Calu3 (cell line): ENCODE results near the gene ATG16L2. TPM values are rescaled to one million over a fixed set of nuclear protein-coding genes. Genes with fewer than 3 reads are reported as not detected.

Experiments used
- BruUV-seq: library from RNA; stranded (reverse); fragments of 400-500 nt; replicated peaks from 2 replicates; lab custom pipeline; 2021; lab: Mats Ljungman, UMichigan
- CTCF ChIA-PET: fragments of 300-600 bp; sonication (Branson Sonifier 250); formaldehyde crosslinking; loops from one replicate; lab custom pipeline; 2022; ENCODE audit warnings: antibody characterized with exemption; lab: Charles Lee
- DNase-seq: peaks from one replicate; pipeline ENCODE4 v3.0.0; 2022
- H3K27ac Mint-ChIP-seq: one replicate; pipeline ENCODE4 v1.8.0; 2022; ENCODE audit warnings: mixed read lengths; ENCODE audit not compliant: unreplicated experiment
- H3K27me3 Mint-ChIP-seq: one replicate; pipeline ENCODE4 v1.8.0; 2022; ENCODE audit warnings: mixed read lengths; ENCODE audit not compliant: unreplicated experiment
- H3K36me3 Mint-ChIP-seq: one replicate; pipeline ENCODE4 v1.8.0; 2022; ENCODE audit warnings: mild to moderate bottlenecking, moderate library complexity, mixed read lengths; ENCODE audit not compliant: insufficient read depth, unreplicated experiment
- H3K4me1 Mint-ChIP-seq: one replicate; pipeline ENCODE4 v1.8.0; 2022; ENCODE audit warnings: mild to moderate bottlenecking, low read depth, mixed read lengths; ENCODE audit not compliant: unreplicated experiment
- H3K4me3 Mint-ChIP-seq: one replicate; pipeline ENCODE4 v1.8.0; 2022; ENCODE audit warnings: mild to moderate bottlenecking, low read depth, moderate library complexity, mixed read lengths; ENCODE audit not compliant: unreplicated experiment
- H3K9me3 Mint-ChIP-seq: one replicate; pipeline ENCODE4 v1.8.0; 2022; ENCODE audit warnings: low read depth, mixed read lengths; ENCODE audit not compliant: unreplicated experiment
- CTCF ChIP-seq: fragments of 200-600 bp; IDR thresholded peaks from one replicate; pipeline ENCODE4 v1.8.0; 2022; ENCODE audit warnings: antibody characterized with exemption; ENCODE audit not compliant: unreplicated experiment
- intact Hi-C: fragments of 100-400 bp; cut with micrococcal nuclease; formaldehyde crosslinking; loops from one replicate; pipeline ENCODE4 v1.10.0; 2022; ENCODE audit not compliant: unreplicated experiment
- total RNA-seq: library from RNA; stranded (reverse); gene quantifications from 2 replicates; pipeline ENCODE4 v1.2.3, GENCODE V29; 2022

ATG16L2 gene
- total RNA-seq, 1 experiment from 2014 or later = 28.7 TPM

- Mint-ChIP-seq H3K4me3 (peak overlapping the region; percentile 59), H3K27ac (no peak overlapping the region), H3K4me1 (no peaks in the 10 kb centered on the region), H3K9me3 (no peaks in the 10 kb centered on the region), H3K27me3 (no peaks in the 10 kb centered on the region), H3K36me3 (peaks cover 13% of the 10 kb centered on the region)
- no TSS peak for BruUV-seq
- DNase-seq = peak; percentile 85
- intact Hi-C loops = no loop called here
- peak; percentile 28 for TF ChIP-seq CTCF
- CTCF ChIA-PET = interaction anchor here (0.5 to 0.8 kb wide), 3 partner anchors 9 to 103 kb away, joined by 3 to 7 read pairs (median 3); no protein-coding TSS in a partner anchor
These were observed 7.9 kb downstream of the ATG16L2 start for GRCh38 chr11:72821920-72822799.

GRCh38 chr11:72823105-72823804 lies 9.0 kb downstream of the ATG16L2 start:
- Mint-ChIP-seq H3K4me3 (no peak overlapping the region), H3K27ac (peak overlapping the region; percentile 55), H3K9me3 (no peaks in the 10 kb centered on the region), H3K27me3 (no peaks in the 10 kb centered on the region), H3K36me3 (peaks cover 9% of the 10 kb centered on the region), H3K4me1 (no peaks in the 10 kb centered on the region)
- intact Hi-C loops = no loop called here
- CTCF ChIA-PET = interaction anchor here (0.6 kb wide), 1 partner anchor 26 kb away, joined by 4 read pairs; no protein-coding TSS in a partner anchor
- no peak for TF ChIP-seq CTCF
- DNase-seq = no peak
- no TSS peak for BruUV-seq

GRCh38 chr11:72824020-72824419 lies 9.8 kb downstream of the ATG16L2 start:
- H3K9me3 Mint-ChIP-seq = no peaks in the 10 kb centered on the region
- no peaks in the 10 kb centered on the region for H3K4me1 Mint-ChIP-seq
- H3K4me3 Mint-ChIP-seq = no peak overlapping the region
- CTCF ChIA-PET = interaction anchor here (0.6 kb wide), 1 partner anchor 27 kb away, joined by 4 read pairs; no protein-coding TSS in a partner anchor
- H3K27me3 Mint-ChIP-seq = no peaks in the 10 kb centered on the region
- H3K36me3 Mint-ChIP-seq = peaks cover 9% of the 10 kb centered on the region
- intact Hi-C loops = no loop called here
- no TSS peak for BruUV-seq
- TF ChIP-seq CTCF = no peak
- no peak for DNase-seq
- H3K27ac Mint-ChIP-seq = peak overlapping the region; percentile 55

- CTCF ChIA-PET = no interaction called here
- no peaks in the 10 kb centered on the region for H3K4me1 Mint-ChIP-seq
- DNase-seq = no peak
- no peak for TF ChIP-seq CTCF
- peaks cover 9% of the 10 kb centered on the region for H3K36me3 Mint-ChIP-seq
- H3K27me3 Mint-ChIP-seq = no peaks in the 10 kb centered on the region
- H3K27ac Mint-ChIP-seq = no peak overlapping the region
- no peak overlapping the region for H3K4me3 Mint-ChIP-seq
- H3K9me3 Mint-ChIP-seq = no peaks in the 10 kb centered on the region
- intact Hi-C loops = no loop called here
- BruUV-seq = no TSS peak
These were observed 10.7 kb downstream of the ATG16L2 start for GRCh38 chr11:72824811-72825505.
